A673 (cell line): ENCODE data around the gene SLC2A3. TPM values are rescaled to one million over a fixed set of nuclear protein-coding genes. Genes with fewer than 3 reads are reported as not detected.
"Not testable (repeated sequence)": the region's sequence is repeated elsewhere in the genome, so short reads cannot be mapped to it uniquely, and the experiment has no call there.

Experiments used
- BruUV-seq: library from RNA; stranded (reverse); fragments of 400-500 nt; replicated peaks from 2 replicates; lab custom pipeline; 2021; lab: Mats Ljungman, UMichigan
- CTCF ChIA-PET: fragments of 300-600 bp; sonication (Branson Sonifier 250); formaldehyde crosslinking; loops from one replicate; lab custom pipeline; 2022; ENCODE audit warnings: antibody characterized with exemption; lab: Charles Lee
- POLR2A ChIA-PET: fragments of 300-600 bp; sonication (Branson Sonifier 250); formaldehyde crosslinking; loops from one replicate; lab custom pipeline; 2022; ENCODE audit warnings: antibody characterized with exemption; ENCODE audit not compliant: low non-redundant PET; lab: Charles Lee
- DNase-seq: peaks from one replicate; pipeline ENCODE4 v3.0.0-alpha.2; 2015; ENCODE audit warnings: low spot score
- H3K27ac ChIP-seq: fragments of 200-600 bp; sonication (generic); 2 replicates; pipeline ENCODE4 v1.5.1; 2016; ENCODE audit warnings: mixed run types, low read depth, mild to moderate bottlenecking, mixed read lengths, antibody characterized with exemption, low read length; ENCODE audit not compliant: poor library complexity, severe bottlenecking
- H3K27me3 ChIP-seq: fragments of 200-600 bp; sonication (generic); replicated peaks from 2 replicates; pipeline ENCODE4 v1.6.1; 2017; ENCODE audit warnings: mixed run types, low read depth, mild to moderate bottlenecking, mixed read lengths, antibody characterized with exemption, low read length; ENCODE audit not compliant: insufficient read depth, poor library complexity
- H3K36me3 ChIP-seq: fragments of 200-600 bp; sonication (generic); 2 replicates; pipeline ENCODE4 v1.6.1; 2016; ENCODE audit warnings: mixed run types, mild to moderate bottlenecking, mixed read lengths, antibody characterized with exemption, low read length; ENCODE audit not compliant: insufficient read depth, poor library complexity, severe bottlenecking
- H3K4me1 ChIP-seq: fragments of 200-600 bp; sonication (generic); 2 replicates; pipeline ENCODE4 v1.6.1; 2017; ENCODE audit warnings: mixed run types, mild to moderate bottlenecking, mixed read lengths, antibody characterized with exemption, low read length; ENCODE audit not compliant: insufficient read depth, poor library complexity, severe bottlenecking
- H3K4me3 ChIP-seq: fragments of 200-600 bp; sonication (generic); 2 replicates; pipeline ENCODE4 v1.5.1; 2016; ENCODE audit warnings: low read depth, mixed run types, mild to moderate bottlenecking, mixed read lengths, low read length; ENCODE audit not compliant: poor library complexity, severe bottlenecking
- H3K9me3 ChIP-seq: fragments of 200-600 bp; sonication (generic); 2 replicates; pipeline ENCODE4 v1.6.1; 2016; ENCODE audit warnings: mixed run types, low read depth, mild to moderate bottlenecking, mixed read lengths, antibody characterized with exemption, low read length; ENCODE audit not compliant: poor library complexity, severe bottlenecking
- EZH2 ChIP-seq: fragments of 200-600 bp; sonication (generic); IDR thresholded peaks from 2 replicates; pipeline ENCODE4 v1.6.1; 2017; ENCODE audit warnings: borderline replicate concordance, low read depth, mild to moderate bottlenecking, mixed read lengths, antibody characterized with exemption, low read length; ENCODE audit not compliant: poor library complexity, severe bottlenecking
- intact Hi-C: fragments of 100-400 bp; cut with micrococcal nuclease; formaldehyde crosslinking; loops from one replicate; pipeline ENCODE4 v1.10.0; 2022; ENCODE audit not compliant: unreplicated experiment
- total RNA-seq: library from RNA; stranded (reverse); gene quantifications from 2 replicates; pipeline ENCODE4 v1.2.3, GENCODE V29; 2021
- TF ChIP-seq, protein P1 (sequence below): fragments of 300-800, 200-600 bp; sonication (generic); conservative IDR thresholded peaks from 2 replicates; pipeline ENCODE4 v1.5.1; 2017; ENCODE audit warnings: low read depth, mild to moderate bottlenecking, antibody characterized with exemption, low read length, moderate library complexity, mixed read lengths

SLC2A3 gene
- total RNA-seq, 1 experiment from 2014 or later: 30.2 TPM

DNA sequence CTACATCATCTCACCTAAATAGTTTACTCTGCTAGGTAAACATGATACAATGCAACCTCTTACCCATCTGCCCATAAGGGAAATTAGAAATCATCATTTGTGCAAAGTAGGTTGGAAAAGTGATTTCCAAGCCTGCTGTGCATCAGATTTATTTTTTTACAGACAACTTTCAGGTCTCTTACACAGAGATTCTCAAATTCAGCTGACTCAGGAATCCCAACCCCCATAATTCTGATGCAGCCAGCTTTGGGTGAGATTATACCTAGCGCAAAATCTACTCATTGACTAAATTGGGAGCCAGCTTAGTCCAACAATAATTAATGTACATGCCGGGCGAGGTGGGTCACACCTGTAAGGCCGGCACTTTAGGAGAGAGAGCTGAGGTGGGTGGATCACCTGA lies 8.5 kb downstream of the SLC2A3 start:
- no TSS peak for BruUV-seq
- Histone ChIP-seq H3K36me3 (peaks cover 81% of the 10 kb centered on the region), H3K9me3 (no peaks in the 10 kb centered on the region), H3K4me1 (no peaks in the 10 kb centered on the region), H3K27ac (no peak overlapping the region), H3K27me3 (no peaks in the 10 kb centered on the region), H3K4me3 (no peak overlapping the region)
- TF ChIP-seq EZH2: no peak
- TF ChIP-seq, protein P1, sequence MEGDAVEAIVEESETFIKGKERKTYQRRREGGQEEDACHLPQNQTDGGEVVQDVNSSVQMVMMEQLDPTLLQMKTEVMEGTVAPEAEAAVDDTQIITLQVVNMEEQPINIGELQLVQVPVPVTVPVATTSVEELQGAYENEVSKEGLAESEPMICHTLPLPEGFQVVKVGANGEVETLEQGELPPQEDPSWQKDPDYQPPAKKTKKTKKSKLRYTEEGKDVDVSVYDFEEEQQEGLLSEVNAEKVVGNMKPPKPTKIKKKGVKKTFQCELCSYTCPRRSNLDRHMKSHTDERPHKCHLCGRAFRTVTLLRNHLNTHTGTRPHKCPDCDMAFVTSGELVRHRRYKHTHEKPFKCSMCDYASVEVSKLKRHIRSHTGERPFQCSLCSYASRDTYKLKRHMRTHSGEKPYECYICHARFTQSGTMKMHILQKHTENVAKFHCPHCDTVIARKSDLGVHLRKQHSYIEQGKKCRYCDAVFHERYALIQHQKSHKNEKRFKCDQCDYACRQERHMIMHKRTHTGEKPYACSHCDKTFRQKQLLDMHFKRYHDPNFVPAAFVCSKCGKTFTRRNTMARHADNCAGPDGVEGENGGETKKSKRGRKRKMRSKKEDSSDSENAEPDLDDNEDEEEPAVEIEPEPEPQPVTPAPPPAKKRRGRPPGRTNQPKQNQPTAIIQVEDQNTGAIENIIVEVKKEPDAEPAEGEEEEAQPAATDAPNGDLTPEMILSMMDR: no peak
- ChIA-PET CTCF (no interaction called here), POLR2A (no interaction called here)
- no peak for DNase-seq
- intact Hi-C loops: no loop called here

DNA sequence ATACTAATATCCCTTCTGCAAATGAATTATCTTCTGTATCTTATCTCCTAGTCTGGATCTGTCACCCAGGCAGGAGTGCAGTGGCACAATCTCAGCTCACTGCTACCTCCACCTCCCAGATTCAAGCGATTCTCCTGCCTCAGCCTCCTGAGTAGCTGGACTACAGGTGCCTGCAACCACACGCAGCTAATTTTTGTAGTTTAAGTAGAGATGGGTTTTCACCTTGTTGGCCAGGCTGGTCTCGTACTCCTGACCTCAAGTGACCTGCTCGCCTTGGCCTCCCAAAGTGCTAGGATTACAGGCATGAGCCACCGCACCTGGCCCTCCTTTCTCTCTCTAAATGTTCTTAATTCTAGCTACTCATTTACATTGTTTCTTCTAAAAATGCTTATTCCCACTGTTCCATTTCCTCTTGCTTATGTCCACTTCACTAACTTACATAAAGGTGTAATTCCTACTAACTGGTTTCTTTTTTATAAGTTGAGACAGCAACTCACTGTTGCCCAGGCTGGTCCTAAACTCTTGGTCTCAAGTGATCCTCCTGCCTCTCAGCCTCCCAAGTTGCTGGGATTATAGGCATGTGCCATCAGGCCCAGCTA lies 9.8 kb downstream of the SLC2A3 start:
- intact Hi-C loops: not testable (repeated sequence)

DNA sequence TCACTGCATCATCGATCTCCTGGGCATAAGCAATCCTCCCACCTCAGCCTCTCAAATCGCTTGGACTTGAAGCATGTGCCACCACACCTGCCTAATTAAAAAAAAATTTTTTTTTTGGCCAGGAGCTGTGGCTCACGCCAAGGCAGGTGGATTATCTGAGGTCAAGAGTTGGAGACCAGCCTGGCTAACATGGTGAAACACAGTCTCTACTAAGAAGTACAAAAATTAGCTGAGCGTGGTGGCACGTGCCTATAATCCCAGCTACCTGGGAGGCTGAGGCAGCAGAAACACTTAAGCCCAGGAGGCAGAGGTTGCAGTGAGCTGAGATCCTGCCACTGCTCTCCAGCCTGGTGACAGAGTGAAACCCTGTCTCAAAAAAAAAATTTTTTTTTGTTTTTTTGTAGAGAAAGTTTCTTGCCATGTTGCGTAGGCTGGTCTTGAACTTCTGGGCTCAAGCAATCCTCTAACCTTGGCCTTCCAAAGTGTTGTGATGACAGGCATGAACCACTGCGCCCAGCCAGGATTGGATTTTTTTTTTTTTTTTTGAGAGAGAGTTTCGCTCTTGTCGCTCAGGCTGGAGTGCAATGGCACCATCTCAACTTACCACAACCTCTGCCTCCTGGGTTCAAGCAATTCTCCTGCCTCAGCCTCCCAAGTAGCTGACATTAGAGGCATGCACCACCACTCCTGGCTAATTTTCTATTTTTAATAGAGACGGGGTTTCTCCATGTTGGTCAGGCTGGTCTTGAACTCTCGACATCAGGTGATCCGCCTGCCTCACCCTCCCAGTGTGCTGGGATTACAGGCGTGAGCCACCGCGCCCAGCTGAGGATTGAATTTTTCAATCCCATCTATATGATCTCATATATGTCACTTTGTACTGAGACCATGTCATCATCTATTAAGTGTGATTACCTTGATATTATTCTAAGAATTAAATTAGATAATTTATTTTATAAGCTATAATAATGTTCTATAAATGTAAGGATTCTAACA lies 12.4 kb downstream of the SLC2A3 start:
- no peak for TF ChIP-seq EZH2
- TF ChIP-seq, protein P1: no peak
- BruUV-seq: no TSS peak
- Histone ChIP-seq H3K27ac (no peak overlapping the region), H3K4me1 (no peaks in the 10 kb centered on the region), H3K36me3 (peaks cover 64% of the 10 kb centered on the region), H3K4me3 (no peak overlapping the region), H3K9me3 (no peaks in the 10 kb centered on the region), H3K27me3 (no peaks in the 10 kb centered on the region)
- intact Hi-C loops: no loop called here
- ChIA-PET CTCF (no interaction called here), POLR2A (no interaction called here)
- no peak for DNase-seq

More for the DNA sequence above, 9.8 kb downstream of the SLC2A3 start:
- CTCF ChIA-PET, H3K4me3 ChIP-seq, DNase-seq, H3K9me3 ChIP-seq, H3K27me3 ChIP-seq, BruUV-seq, POLR2A ChIA-PET, H3K27ac ChIP-seq, H3K4me1 ChIP-seq: not testable (repeated sequence)
- H3K36me3 ChIP-seq: peaks cover 77% of the 10 kb centered on the region

DNA sequence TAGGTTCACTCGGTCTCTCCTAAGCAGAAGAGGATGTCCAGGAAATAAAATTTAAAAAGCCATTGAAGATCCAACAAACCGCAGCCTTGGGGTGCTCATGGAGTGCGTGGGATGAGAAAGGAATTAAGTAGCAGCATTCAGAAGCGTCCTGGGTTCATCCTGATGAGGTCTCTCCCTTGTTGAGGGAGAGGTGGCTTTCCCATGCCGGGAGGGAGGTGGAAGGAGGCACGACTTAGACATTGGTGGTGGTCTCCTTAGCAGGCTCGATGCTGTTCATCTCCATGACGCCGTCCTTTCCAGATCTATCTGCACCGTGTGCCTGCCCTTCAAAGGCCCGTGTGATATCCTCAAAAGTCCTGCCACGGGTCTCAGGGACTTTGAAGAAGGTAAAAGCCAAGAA lies 14.8 kb downstream of the SLC2A3 start:
- H3K9me3 ChIP-seq, POLR2A ChIA-PET, BruUV-seq, CTCF ChIA-PET, DNase-seq, intact Hi-C loops, H3K4me1 ChIP-seq, H3K4me3 ChIP-seq, H3K27ac ChIP-seq, H3K27me3 ChIP-seq: not testable (repeated sequence)
- peaks cover 41% of the 10 kb centered on the region for H3K36me3 ChIP-seq

DNA sequence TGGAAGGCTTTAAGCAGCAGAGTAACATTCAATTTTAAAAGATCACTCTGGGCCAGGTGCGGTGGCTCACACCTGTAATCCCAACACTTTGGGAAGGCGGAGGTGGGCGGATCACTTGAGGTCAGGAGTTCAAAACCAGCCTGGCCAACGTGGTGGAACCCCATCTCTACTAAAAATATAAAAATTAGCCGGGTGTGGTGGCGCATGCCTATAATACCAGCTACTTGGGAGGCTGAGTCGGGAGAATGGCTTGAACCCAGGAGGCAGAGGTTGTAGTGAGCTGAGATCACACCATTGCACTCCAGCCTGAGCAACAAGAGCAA lies 17.8 kb downstream of the SLC2A3 start:
- H3K4me1 ChIP-seq, DNase-seq, H3K27me3 ChIP-seq, H3K27ac ChIP-seq, CTCF ChIA-PET, H3K9me3 ChIP-seq, H3K4me3 ChIP-seq, intact Hi-C loops, BruUV-seq: not testable (repeated sequence)
- peaks cover 23% of the 10 kb centered on the region for H3K36me3 ChIP-seq
- POLR2A ChIA-PET: interaction anchor here (0.6 kb wide), 1 partner anchor 12 kb away, joined by 3 read pairs; no protein-coding TSS in a partner anchor
